HUES64 (cell line): ENCODE results near the gene TXK.

Experiments
- H3K27ac ChIP-seq: 2 replicates; pipeline ENCODE4 v1.7.0; 2013; ENCODE audit warnings: low read depth, low read length, inconsistent platforms
- H3K27me3 ChIP-seq: 2 replicates; pipeline ENCODE4 v1.6.1; 2013; ENCODE audit warnings: mild to moderate bottlenecking, low read length; ENCODE audit not compliant: insufficient read depth
- H3K36me3 ChIP-seq: 2 replicates; pipeline ENCODE4 v1.6.1; 2013; ENCODE audit warnings: mild to moderate bottlenecking, low read length; ENCODE audit not compliant: insufficient read depth
- H3K4me1 ChIP-seq: 2 replicates; pipeline ENCODE4 v1.6.1; 2013; ENCODE audit warnings: mild to moderate bottlenecking, low read length, moderate library complexity; ENCODE audit not compliant: insufficient read depth
- H3K4me3 ChIP-seq: 2 replicates; pipeline ENCODE4 v1.5.1; 2013; ENCODE audit warnings: mild to moderate bottlenecking, low read length, moderate library complexity
- H3K9ac ChIP-seq: 2 replicates; pipeline ENCODE4 v1.6.1; 2013; ENCODE audit warnings: mild to moderate bottlenecking, low read depth, low read length
- H3K9me3 ChIP-seq: 2 replicates; pipeline ENCODE4 v1.6.1; 2013; ENCODE audit warnings: low read depth, low read length; ENCODE audit not compliant: insufficient read depth
- WGBS: fragments of 150-250, 120-280 bp; methylation state at CpG from one replicate; pipeline ENCODE4 v1.1.7; 2013; ENCODE audit warnings: missing lambda C conversion rate; 5-methylcytosine and 5-hydroxymethylcytosine counted together

TXK gene

GRCh38 chr4:48162162-48162561, 28.1 kb upstream of the TXK start:
- WGBS, result 94% methylated on average over 4 of the region's 4 CpGs
- Histone ChIP-seq H3K4me3 (no peak overlapping the region), H3K9ac (no peak overlapping the region), H3K36me3 (no peaks in the 10 kb centered on the region; the same call in 1 of the 2 replicates), H3K27ac (no peak overlapping the region), H3K9me3 (no peaks in the 10 kb centered on the region), H3K27me3 (no peaks in the 10 kb centered on the region), H3K4me1 (no peaks in the 10 kb centered on the region)

GRCh38 chr4:48157271-48157670, 23.2 kb upstream of the TXK start:
- H3K36me3 ChIP-seq, result peaks cover 26% of the 10 kb centered on the region
- no peak overlapping the region for H3K27ac ChIP-seq
- H3K9me3 ChIP-seq, result peaks cover 35% of the 10 kb centered on the region
- H3K4me3 ChIP-seq, result no peak overlapping the region
- no peaks in the 10 kb centered on the region for H3K4me1 ChIP-seq
- H3K9ac ChIP-seq, result no peak overlapping the region
- H3K27me3 ChIP-seq, result no peaks in the 10 kb centered on the region
- 65% methylated on average over 3 of the region's 3 CpGs for WGBS

- Histone ChIP-seq H3K27me3 (no peaks in the 10 kb centered on the region), H3K36me3 (peaks cover 26% of the 10 kb centered on the region), H3K4me3 (no peak overlapping the region), H3K27ac (no peak overlapping the region), H3K4me1 (no peaks in the 10 kb centered on the region), H3K9me3 (peaks cover 35% of the 10 kb centered on the region), H3K9ac (no peak overlapping the region)
- WGBS, result 95% methylated on average over 1 of the region's 1 CpG
Measured at GRCh38 chr4:48156423-48156822, 22.4 kb upstream of the TXK start.

- Histone ChIP-seq H3K4me3 (no peak overlapping the region), H3K4me1 (no peaks in the 10 kb centered on the region; the same call in 1 of the 2 replicates), H3K9me3 (peaks cover 35% of the 10 kb centered on the region), H3K36me3 (peaks cover 26% of the 10 kb centered on the region), H3K9ac (no peak overlapping the region), H3K27me3 (no peaks in the 10 kb centered on the region), H3K27ac (no peak overlapping the region)
- WGBS, result 92% methylated on average over 1 of the region's 1 CpG
Measured at GRCh38 chr4:48153791-48154550, 19.9 kb upstream of the TXK start.

GRCh38 chr4:48152259-48152658, 18.2 kb upstream of the TXK start:
- H3K9me3 ChIP-seq, result peaks cover 35% of the 10 kb centered on the region
- peaks cover 26% of the 10 kb centered on the region for H3K36me3 ChIP-seq
- no peak overlapping the region for H3K9ac ChIP-seq
- H3K27ac ChIP-seq, result no peak overlapping the region
- no peaks in the 10 kb centered on the region; the same call in 1 of the 2 replicates for H3K4me1 ChIP-seq
- no peaks in the 10 kb centered on the region for H3K27me3 ChIP-seq
- no peak overlapping the region for H3K4me3 ChIP-seq
- WGBS, result 93% methylated on average over 4 of the region's 5 CpGs

- H3K27ac ChIP-seq, result no peak overlapping the region
- no peak overlapping the region for H3K4me3 ChIP-seq
- WGBS, result 90% methylated on average over 3 of the region's 3 CpGs
- no peaks in the 10 kb centered on the region; the same call in 1 of the 2 replicates for H3K4me1 ChIP-seq
- H3K27me3 ChIP-seq, result no peaks in the 10 kb centered on the region
- peaks cover 15% of the 10 kb centered on the region; the same call in 1 of the 2 replicates for H3K9me3 ChIP-seq
- H3K9ac ChIP-seq, result no peak overlapping the region
- H3K36me3 ChIP-seq, result peaks cover 9% of the 10 kb centered on the region; the same call in 1 of the 2 replicates
Measured at GRCh38 chr4:48149827-48150370, 15.8 kb upstream of the TXK start.

- no CpG with 5 or more reads among the region's 1 CpG for WGBS
- Histone ChIP-seq H3K9me3 (no peaks in the 10 kb centered on the region), H3K27ac (no peak overlapping the region), H3K27me3 (no peaks in the 10 kb centered on the region), H3K4me3 (no peak overlapping the region), H3K9ac (no peak overlapping the region), H3K36me3 (no peaks in the 10 kb centered on the region), H3K4me1 (no peaks in the 10 kb centered on the region; the same call in 1 of the 2 replicates)
Measured at GRCh38 chr4:48147621-48148020, 13.6 kb upstream of the TXK start.

- Histone ChIP-seq H3K27ac (no peak overlapping the region), H3K36me3 (peaks cover 9% of the 10 kb centered on the region; the same call in 1 of the 2 replicates), H3K9ac (no peak overlapping the region), H3K9me3 (no peaks in the 10 kb centered on the region), H3K4me3 (no peak overlapping the region), H3K4me1 (no peaks in the 10 kb centered on the region), H3K27me3 (no peaks in the 10 kb centered on the region)
- WGBS, result 54% methylated on average over 2 of the region's 2 CpGs
Measured at GRCh38 chr4:48141048-48141447, 7.0 kb upstream of the TXK start.

GRCh38 chr4:48139691-48140090, 5.6 kb upstream of the TXK start:
- Histone ChIP-seq H3K4me3 (no peak overlapping the region), H3K27me3 (no peaks in the 10 kb centered on the region), H3K9me3 (no peaks in the 10 kb centered on the region), H3K27ac (no peak overlapping the region), H3K4me1 (no peaks in the 10 kb centered on the region), H3K36me3 (peaks cover 9% of the 10 kb centered on the region; the same call in 1 of the 2 replicates), H3K9ac (no peak overlapping the region)
- 94% methylated on average over 3 of the region's 3 CpGs for WGBS

- Histone ChIP-seq H3K9me3 (no peaks in the 10 kb centered on the region), H3K36me3 (peaks cover 9% of the 10 kb centered on the region; the same call in 1 of the 2 replicates), H3K27ac (no peak overlapping the region), H3K4me3 (no peak overlapping the region), H3K27me3 (no peaks in the 10 kb centered on the region), H3K4me1 (no peaks in the 10 kb centered on the region), H3K9ac (no peak overlapping the region)
- WGBS, result 94% methylated on average over 2 of the region's 3 CpGs
Measured at GRCh38 chr4:48138936-48139335, 4.9 kb upstream of the TXK start.

GRCh38 chr4:48138511-48138910, 4.5 kb upstream of the TXK start:
- no peaks in the 10 kb centered on the region for H3K4me1 ChIP-seq
- H3K9me3 ChIP-seq, result no peaks in the 10 kb centered on the region
- WGBS, result 96% methylated on average over 7 of the region's 7 CpGs
- H3K27ac ChIP-seq, result no peak overlapping the region
- no peak overlapping the region for H3K4me3 ChIP-seq
- H3K36me3 ChIP-seq, result peaks cover 9% of the 10 kb centered on the region; the same call in 1 of the 2 replicates
- no peaks in the 10 kb centered on the region for H3K27me3 ChIP-seq
- no peak overlapping the region for H3K9ac ChIP-seq
